SK-N-MC (cell line): ENCODE data around the gene MSI1.

Source experiments
- EZH2 ChIP-seq: fragments of 200-600 bp; sonication (generic); IDR thresholded peaks from one replicate; pipeline ENCODE4 v1.6.1; 2017; ENCODE audit warnings: antibody characterized with exemption
- POLR2AphosphoS5 ChIP-seq: IDR thresholded peaks from 2 replicates; pipeline ENCODE4 v1.6.1; 2012; ENCODE audit warnings: mild to moderate bottlenecking, low read depth, low read length, borderline replicate concordance

DNA sequence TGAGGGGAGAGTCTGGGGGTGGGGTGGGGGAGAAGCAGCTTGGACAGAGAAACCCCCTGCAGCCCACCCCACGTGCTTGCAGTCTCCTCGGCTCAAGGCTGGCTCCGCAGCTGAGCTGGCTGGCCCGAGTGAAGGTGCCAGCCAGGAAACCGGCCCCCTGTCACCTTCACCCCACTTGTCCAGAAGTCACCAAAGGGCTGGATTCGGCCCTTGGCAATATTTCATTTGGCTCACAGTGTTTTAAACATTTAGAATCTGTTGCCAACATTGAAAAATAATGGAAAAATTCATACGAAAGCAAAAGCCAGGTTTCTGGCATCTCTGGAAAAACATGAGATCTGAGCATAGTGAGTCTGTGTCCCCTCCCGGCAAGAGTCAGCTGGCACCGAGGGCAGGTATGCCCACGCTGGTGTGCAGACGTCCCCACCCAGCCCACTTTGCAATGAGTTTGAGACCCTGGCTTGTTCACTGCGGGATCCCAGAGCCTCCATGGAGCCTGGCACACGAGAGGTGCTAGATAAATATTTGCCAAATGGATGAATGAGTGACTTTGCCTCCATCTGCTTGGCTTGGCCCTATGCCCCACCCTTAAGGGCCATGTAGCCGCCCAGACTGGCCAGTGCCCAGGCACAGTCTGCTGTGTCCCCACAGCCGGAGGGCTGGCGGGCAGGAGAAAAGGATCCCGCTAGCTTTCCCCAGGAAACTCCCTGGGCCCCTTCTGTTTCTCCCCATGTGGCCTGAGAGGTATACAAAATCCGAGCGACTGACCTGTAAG is 18.2 kb downstream of the MSI1 start:
- TF ChIP-seq POLR2AphosphoS5 (no peak), EZH2 (no peak)
